OCI-LY7 (cell line): ENCODE measurements around the gene WNT16. TPM values are rescaled to one million over a fixed set of nuclear protein-coding genes. Genes with fewer than 3 reads are reported as not detected.

Experiments
- BruUV-seq: library from RNA; stranded (reverse); fragments of 400-500 nt; replicated peaks from 2 replicates; lab custom pipeline; 2021; lab: Mats Ljungman, UMichigan
- CTCF ChIA-PET: fragments of 300-600 bp; sonication (Branson Sonifier 250); formaldehyde crosslinking; loops from one replicate; lab custom pipeline; 2022; ENCODE audit warnings: antibody characterized with exemption; ENCODE audit not compliant: unreplicated experiment; lab: Charles Lee
- POLR2A ChIA-PET: fragments of 300-600 bp; sonication (Branson Sonifier 250); formaldehyde crosslinking; loops from one replicate; lab custom pipeline; 2022; ENCODE audit warnings: antibody characterized with exemption; lab: Charles Lee
- DNase-seq: peaks from one replicate; pipeline ENCODE4 v3.0.0-alpha.2; 2015; ENCODE audit warnings: low spot score
- H2AFZ ChIP-seq: fragments of 200-600 bp; sonication (generic), shearing (Covaris generic); 2 replicates; pipeline ENCODE4 v1.6.1; 2014; ENCODE audit warnings: mild to moderate bottlenecking, antibody characterized with exemption, low read length, moderate library complexity
- H3K27ac ChIP-seq: fragments of 200-600 bp; sonication (generic); 2 replicates; pipeline ENCODE4 v1.5.1; 2014; ENCODE audit warnings: mixed run types, low read depth, mild to moderate bottlenecking, moderate library complexity, low read length, inconsistent platforms; ENCODE audit not compliant: poor library complexity, severe bottlenecking
- H3K36me3 ChIP-seq: fragments of 200-600 bp; sonication (generic); 2 replicates; pipeline ENCODE4 v1.6.1; 2014; ENCODE audit warnings: mild to moderate bottlenecking, antibody characterized with exemption, low read length, moderate library complexity, mixed read lengths; ENCODE audit not compliant: insufficient read depth
- H3K4me1 ChIP-seq: fragments of 200-600 bp; sonication (generic); 2 replicates; pipeline ENCODE4 v1.5.1; 2014; ENCODE audit warnings: mild to moderate bottlenecking, low read length; ENCODE audit not compliant: insufficient read depth, poor library complexity, severe bottlenecking
- H3K4me2 ChIP-seq: fragments of 200-600 bp; sonication (generic); 2 replicates; pipeline ENCODE4 v1.6.1; 2014; ENCODE audit warnings: mild to moderate bottlenecking, low read length
- H3K4me3 ChIP-seq: fragments of 200-600 bp; sonication (generic); 2 replicates; pipeline ENCODE4 v1.5.1; 2014; ENCODE audit warnings: mild to moderate bottlenecking, low read depth, low read length; ENCODE audit not compliant: poor library complexity, severe bottlenecking
- H3K79me2 ChIP-seq: fragments of 200-600 bp; sonication (generic); 2 replicates; pipeline ENCODE4 v1.6.1; 2016; ENCODE audit warnings: low read depth, mild to moderate bottlenecking, low read length, moderate library complexity, mixed read lengths; ENCODE audit not compliant: insufficient read depth
- H3K9me2 ChIP-seq: fragments of 200-600 bp; sonication (generic); 2 replicates; pipeline ENCODE4 v1.6.1; 2016; ENCODE audit warnings: mild to moderate bottlenecking, low read length, mixed read lengths; ENCODE audit not compliant: insufficient read depth
- H3K9me3 ChIP-seq: fragments of 200-600 bp; sonication (generic); 2 replicates; pipeline ENCODE4 v1.6.1; 2014; ENCODE audit warnings: mild to moderate bottlenecking, mixed run types, low read length, mixed read lengths
- H4K20me1 ChIP-seq: fragments of 200-600 bp; sonication (generic); 2 replicates; pipeline ENCODE4 v1.6.1; 2014; ENCODE audit warnings: mild to moderate bottlenecking, antibody characterized with exemption, low read length, moderate library complexity, mixed read lengths; ENCODE audit not compliant: insufficient read depth
- CTCF ChIP-seq: fragments of 200-600 bp; sonication (generic); conservative IDR thresholded peaks from 2 replicates; pipeline ENCODE4 v1.5.1; 2014; ENCODE audit warnings: mild to moderate bottlenecking, antibody characterized with exemption, low read length, moderate library complexity, mixed read lengths
- EZH2phosphoT487 ChIP-seq: fragments of 200-600 bp; sonication (generic); IDR thresholded peaks from 2 replicates; pipeline ENCODE4 v1.6.1; 2018; ENCODE audit warnings: low read depth, borderline replicate concordance, mild to moderate bottlenecking, mixed run types, antibody characterized with exemption, low read length, moderate library complexity, mixed read lengths
- intact Hi-C: fragments of 100-400 bp; cut with micrococcal nuclease; formaldehyde crosslinking; loops from one replicate; pipeline ENCODE4 v1.10.0; 2022; ENCODE audit not compliant: unreplicated experiment
- total RNA-seq, 2 experiments: library from RNA; depleted of rRNA in 1 of 2; stranded (reverse); fragments of >200 nt in 1 of 2; shearing (Covaris generic) in 1 of 2; gene quantifications; 2 replicates each; pipeline ENCODE4 v1.2.3, GENCODE V29; 2014 to 2022

The WNT16 gene
- total RNA-seq, 2 experiments from 2014 or later = not detected

DNA sequence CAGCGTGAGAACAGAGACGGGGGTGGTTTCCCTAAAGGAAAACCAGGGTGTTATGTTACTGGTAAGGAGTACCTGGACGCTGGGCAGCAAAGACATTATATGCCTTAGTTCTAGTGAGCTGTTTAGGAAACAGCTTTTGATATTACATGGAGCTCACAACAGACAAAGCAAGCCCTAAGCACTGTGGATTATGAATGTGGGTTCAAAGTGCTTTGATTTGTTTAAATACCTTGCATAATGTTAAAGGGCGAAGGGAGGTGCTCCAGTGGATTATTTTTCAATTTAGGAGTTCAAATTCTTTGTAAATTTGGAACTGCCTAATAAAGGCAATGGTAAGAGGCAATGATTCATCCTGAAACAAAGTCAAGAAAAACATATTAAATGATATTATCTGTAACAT lies 13.8 kb downstream of the WNT16 start:
- BruUV-seq = no TSS peak
- Histone ChIP-seq H3K4me2 (no peak overlapping the region), H2AFZ (no peak overlapping the region), H3K4me3 (no peak overlapping the region), H3K27ac (no peak overlapping the region), H4K20me1 (no peaks in the 10 kb centered on the region), H3K4me1 (no peaks in the 10 kb centered on the region), H3K36me3 (peaks cover 19% of the 10 kb centered on the region), H3K79me2 (no peaks in the 10 kb centered on the region), H3K9me3 (no peaks in the 10 kb centered on the region), H3K9me2 (no peaks in the 10 kb centered on the region)
- POLR2A ChIA-PET = interaction anchor here (0.8 kb wide), 2 partner anchors 10 to 14 kb away, joined by 3 read pairs; no protein-coding TSS in a partner anchor
- no peak for DNase-seq
- TF ChIP-seq CTCF (no peak), EZH2phosphoT487 (no peak)
- intact Hi-C loops = no loop called here
- CTCF ChIA-PET = no interaction called here

- Histone ChIP-seq H3K9me2 (no peaks in the 10 kb centered on the region), H3K79me2 (no peaks in the 10 kb centered on the region), H3K4me3 (no peak overlapping the region), H3K27ac (no peak overlapping the region), H3K4me1 (no peaks in the 10 kb centered on the region), H2AFZ (no peak overlapping the region), H3K9me3 (no peaks in the 10 kb centered on the region), H3K36me3 (peaks cover 19% of the 10 kb centered on the region), H4K20me1 (no peaks in the 10 kb centered on the region), H3K4me2 (no peak overlapping the region)
- no peak for TF ChIP-seq EZH2phosphoT487
- TF ChIP-seq CTCF = no peak
- intact Hi-C loops = no loop called here
- no peak for DNase-seq
- CTCF ChIA-PET = no interaction called here
- POLR2A ChIA-PET = no interaction called here
- no TSS peak for BruUV-seq
Observed at GRCh38 chr7:121343302-121343701, 14.5 kb downstream of the WNT16 start.

- Histone ChIP-seq H3K4me2 (no peak overlapping the region), H3K9me2 (no peaks in the 10 kb centered on the region), H3K4me1 (no peaks in the 10 kb centered on the region), H3K4me3 (no peak overlapping the region), H3K79me2 (no peaks in the 10 kb centered on the region), H2AFZ (no peak overlapping the region), H3K27ac (no peak overlapping the region), H3K36me3 (peaks cover 19% of the 10 kb centered on the region), H4K20me1 (no peaks in the 10 kb centered on the region), H3K9me3 (no peaks in the 10 kb centered on the region)
- TF ChIP-seq CTCF (no peak), EZH2phosphoT487 (no peak)
- no TSS peak for BruUV-seq
- ChIA-PET CTCF (no interaction called here), POLR2A (interaction anchor here (0.5 kb wide), 1 partner anchor 630 kb away, joined by 5 read pairs; no protein-coding TSS in a partner anchor)
- intact Hi-C loops = no loop called here
- DNase-seq = no peak
Observed at GRCh38 chr7:121344093-121344492, 15.3 kb downstream of the WNT16 start.
